Adipocyte (in vitro differentiated cells): ENCODE results near the gene PARD3B.
"Not testable (repeated sequence)": the region's sequence is repeated elsewhere in the genome, so short reads cannot be mapped to it uniquely, and the experiment has no call there.

ENCODE experiments used
- DNase-seq: peaks from one replicate; pipeline ENCODE4 v3.0.0-alpha.2; 2015; ENCODE audit warnings: low read depth
- H3K27me3 ChIP-seq: replicated peaks from 2 replicates; pipeline ENCODE4 v1.7.0; 2013; ENCODE audit warnings: mild to moderate bottlenecking, low read length, moderate library complexity; ENCODE audit not compliant: control insufficient read depth, insufficient read depth
- H3K36me3 ChIP-seq: 2 replicates; pipeline ENCODE4 v1.7.0; 2013; ENCODE audit warnings: low read length, mild to moderate bottlenecking, moderate library complexity; ENCODE audit not compliant: control insufficient read depth, insufficient read depth, severe bottlenecking
- H3K4me1 ChIP-seq: 2 replicates; pipeline ENCODE4 v1.7.0; 2013; ENCODE audit warnings: mild to moderate bottlenecking, low read length, moderate library complexity; ENCODE audit not compliant: control insufficient read depth, insufficient read depth
- H3K4me3 ChIP-seq: 2 replicates; pipeline ENCODE4 v1.7.0; 2013; ENCODE audit warnings: mild to moderate bottlenecking, low read length, moderate library complexity
- H3K9ac ChIP-seq: 2 replicates; pipeline ENCODE4 v1.7.0; 2013; ENCODE audit warnings: mild to moderate bottlenecking, low read length, moderate library complexity
- H3K9me3 ChIP-seq: 2 replicates; pipeline ENCODE4 v1.7.0; 2013; ENCODE audit warnings: mild to moderate bottlenecking, low read length, moderate library complexity; ENCODE audit not compliant: control insufficient read depth

The PARD3B gene

DNA sequence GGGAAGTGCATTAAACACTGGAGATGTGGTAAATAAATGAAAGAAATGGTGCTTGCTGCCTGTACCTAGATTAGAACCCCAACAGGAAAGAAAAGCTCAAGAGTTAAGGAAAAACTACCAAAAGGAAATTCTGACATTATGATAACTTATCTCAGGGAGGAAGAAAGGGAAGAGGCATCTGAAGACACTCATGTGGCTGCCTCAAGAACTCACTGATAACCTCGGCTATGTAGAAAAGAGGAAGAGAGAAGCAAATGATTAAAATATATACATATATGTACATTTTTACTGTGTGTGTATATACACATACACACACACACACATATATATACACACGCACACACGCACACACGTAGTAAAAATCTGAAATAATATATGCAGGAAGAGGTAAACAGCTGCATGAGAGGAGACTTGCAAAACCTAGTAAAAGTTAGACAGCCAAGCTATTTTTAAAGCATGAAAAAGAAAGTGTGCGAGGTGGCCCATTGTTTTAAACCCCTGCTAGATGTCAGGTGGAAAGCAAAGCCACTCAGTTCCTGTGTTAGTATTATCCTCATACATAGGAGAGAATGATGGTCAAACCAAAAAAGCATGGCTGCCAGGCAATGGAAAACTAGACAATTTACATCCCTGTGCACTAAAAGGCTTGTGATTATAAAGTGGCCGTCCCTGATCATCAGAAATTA, 654.0 kb downstream of the PARD3B start:
- Histone ChIP-seq H3K36me3 (no peaks in the 10 kb centered on the region), H3K4me1 (peaks cover 11% of the 10 kb centered on the region), H3K27me3 (no peaks in the 10 kb centered on the region), H3K9ac (no peak overlapping the region), H3K9me3 (no peaks in the 10 kb centered on the region), H3K4me3 (no peak overlapping the region)
- DNase-seq: no peak

DNA sequence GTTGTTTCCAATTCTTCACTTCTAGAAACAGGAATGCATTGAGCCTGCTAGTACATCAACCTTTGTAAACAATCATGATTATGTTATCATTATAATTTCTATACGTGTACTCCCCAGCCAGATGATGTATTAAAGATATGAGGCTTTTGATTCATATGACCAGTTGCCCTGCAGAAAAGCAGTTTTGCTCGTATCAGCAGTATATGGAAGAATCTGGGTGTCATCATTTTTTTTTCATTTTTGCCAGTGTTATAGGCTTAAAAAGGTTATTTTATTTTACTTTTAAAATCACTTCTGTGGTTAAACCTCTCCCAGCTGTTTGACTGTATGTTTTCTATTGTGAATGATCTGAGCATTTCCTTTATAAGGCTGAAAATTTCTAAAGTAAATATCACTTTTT, 665.2 kb downstream of the PARD3B start:
- Histone ChIP-seq H3K4me3 (no peak overlapping the region), H3K27me3 (no peaks in the 10 kb centered on the region)
- DNase-seq: no peak

DNA sequence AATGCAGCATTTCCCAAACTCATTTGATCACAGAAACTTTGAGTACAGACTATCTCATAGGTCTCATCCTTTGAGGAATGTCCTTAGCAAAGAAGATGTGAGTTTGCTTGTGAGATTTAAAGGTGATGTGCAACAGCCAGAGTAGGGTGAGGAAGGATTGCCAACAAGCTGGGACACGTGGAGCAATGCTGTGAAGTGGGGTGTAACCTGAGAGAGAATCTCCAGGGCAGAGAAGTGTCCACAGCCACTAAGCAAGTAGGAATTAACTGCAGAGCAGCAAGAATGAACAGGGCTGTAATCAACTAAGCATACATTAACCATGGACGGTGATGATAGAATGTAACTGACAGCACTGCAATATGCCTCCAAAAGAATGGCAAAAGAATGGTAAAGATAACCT, 667.1 kb downstream of the PARD3B start:
- H3K36me3 ChIP-seq: no peaks in the 10 kb centered on the region
- DNase-seq: no peak
- no peaks in the 10 kb centered on the region for H3K27me3 ChIP-seq
- no peak overlapping the region for H3K4me3 ChIP-seq
- H3K9ac ChIP-seq: no peak overlapping the region
- no peaks in the 10 kb centered on the region for H3K4me1 ChIP-seq
- no peaks in the 10 kb centered on the region for H3K9me3 ChIP-seq

More for the DNA sequence above, 665.2 kb downstream of the PARD3B start:
- H3K36me3 ChIP-seq: no peaks in the 10 kb centered on the region
- no peaks in the 10 kb centered on the region for H3K9me3 ChIP-seq
- H3K4me1 ChIP-seq: no peaks in the 10 kb centered on the region
- no peak overlapping the region for H3K9ac ChIP-seq

DNA sequence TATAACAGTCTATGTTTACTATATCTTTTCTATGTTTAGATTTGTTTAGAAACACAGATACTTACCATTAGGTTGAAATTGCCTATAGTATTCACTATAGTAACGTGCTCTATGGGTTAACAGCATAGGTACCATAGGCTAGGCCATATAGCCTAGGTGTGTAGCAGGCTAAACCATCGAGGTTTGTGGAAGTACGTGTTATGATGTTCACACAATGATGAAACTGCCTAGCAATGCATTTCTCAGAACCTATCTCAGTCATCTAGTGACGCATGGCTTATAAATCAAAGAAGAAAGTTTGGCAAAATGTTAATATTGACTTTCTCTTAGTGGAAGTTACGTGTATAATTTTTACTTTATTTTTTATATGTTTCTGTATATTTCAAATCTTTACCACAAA, 670.8 kb downstream of the PARD3B start:
- Histone ChIP-seq H3K9ac (no peak overlapping the region), H3K36me3 (no peaks in the 10 kb centered on the region), H3K9me3 (no peaks in the 10 kb centered on the region), H3K4me1 (no peaks in the 10 kb centered on the region), H3K4me3 (no peak overlapping the region), H3K27me3 (no peaks in the 10 kb centered on the region)
- no peak for DNase-seq

DNA sequence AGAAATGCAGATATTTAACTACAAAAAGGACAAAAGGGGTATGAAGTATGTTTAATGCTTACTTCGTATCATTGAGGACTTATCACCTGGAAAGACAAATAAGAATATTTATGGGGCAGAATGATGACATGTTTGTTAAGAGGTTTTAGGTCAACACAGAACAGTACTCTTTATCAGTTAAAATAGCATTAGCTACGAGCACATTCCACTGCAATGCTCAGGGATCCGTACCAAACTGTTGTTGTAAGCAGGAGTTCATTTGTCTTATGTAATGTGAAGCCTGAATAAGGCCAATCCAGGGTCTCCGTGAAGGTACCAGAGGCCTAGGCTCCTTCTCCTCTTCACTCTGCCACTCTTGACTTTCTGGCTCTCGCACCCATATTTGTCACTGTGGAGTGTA, 671.3 kb downstream of the PARD3B start:
- Histone ChIP-seq H3K9ac (no peak overlapping the region), H3K36me3 (no peaks in the 10 kb centered on the region), H3K9me3 (no peaks in the 10 kb centered on the region), H3K4me1 (no peaks in the 10 kb centered on the region), H3K27me3 (no peaks in the 10 kb centered on the region), H3K4me3 (no peak overlapping the region)
- no peak for DNase-seq

DNA sequence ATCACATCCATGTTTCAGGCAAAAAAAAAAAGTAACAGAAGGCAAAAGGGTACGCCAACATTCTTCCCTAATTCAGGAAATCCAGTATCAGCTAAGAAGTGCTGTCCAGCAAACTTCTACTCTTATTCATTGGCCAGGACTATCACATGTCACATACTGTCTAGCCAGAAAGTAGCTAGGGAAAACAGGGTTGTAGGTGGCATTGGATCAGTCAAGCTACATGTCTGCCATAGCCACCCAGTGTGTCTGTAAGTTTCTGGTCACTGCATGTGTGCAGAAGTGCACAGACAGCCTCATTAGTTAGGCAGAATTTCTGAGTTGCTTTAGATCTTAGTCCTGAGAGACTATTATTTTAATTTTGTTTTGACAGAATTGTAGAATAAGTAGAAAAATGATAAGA, 671.7 kb downstream of the PARD3B start:
- Histone ChIP-seq H3K36me3 (no peaks in the 10 kb centered on the region), H3K4me3 (no peak overlapping the region), H3K27me3 (no peaks in the 10 kb centered on the region), H3K9me3 (no peaks in the 10 kb centered on the region), H3K4me1 (no peaks in the 10 kb centered on the region), H3K9ac (no peak overlapping the region)
- DNase-seq: no peak

DNA sequence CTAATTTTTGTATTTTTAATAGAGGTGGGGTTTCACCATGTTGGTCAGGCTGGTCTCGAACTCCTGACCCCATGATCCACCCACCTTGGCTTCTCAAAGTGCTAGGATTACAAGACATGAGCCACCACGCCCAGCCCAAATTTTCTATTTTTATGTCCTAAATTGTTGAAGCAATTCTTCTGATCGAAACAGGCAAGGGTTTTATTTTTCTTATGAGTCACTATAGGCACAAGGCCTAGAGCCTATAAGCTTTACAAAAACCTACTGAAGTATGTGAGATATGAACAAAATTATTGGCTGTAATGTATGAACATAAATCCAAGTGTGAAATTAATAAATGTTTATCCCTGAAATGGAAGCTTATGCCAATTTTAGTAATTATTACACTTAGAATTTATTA, 672.8 kb downstream of the PARD3B start:
- Histone ChIP-seq H3K4me3 (no peak overlapping the region), H3K4me1 (no peaks in the 10 kb centered on the region), H3K9me3 (no peaks in the 10 kb centered on the region), H3K36me3 (no peaks in the 10 kb centered on the region), H3K9ac (no peak overlapping the region), H3K27me3 (no peaks in the 10 kb centered on the region)
- peak; percentile 71 for DNase-seq

DNA sequence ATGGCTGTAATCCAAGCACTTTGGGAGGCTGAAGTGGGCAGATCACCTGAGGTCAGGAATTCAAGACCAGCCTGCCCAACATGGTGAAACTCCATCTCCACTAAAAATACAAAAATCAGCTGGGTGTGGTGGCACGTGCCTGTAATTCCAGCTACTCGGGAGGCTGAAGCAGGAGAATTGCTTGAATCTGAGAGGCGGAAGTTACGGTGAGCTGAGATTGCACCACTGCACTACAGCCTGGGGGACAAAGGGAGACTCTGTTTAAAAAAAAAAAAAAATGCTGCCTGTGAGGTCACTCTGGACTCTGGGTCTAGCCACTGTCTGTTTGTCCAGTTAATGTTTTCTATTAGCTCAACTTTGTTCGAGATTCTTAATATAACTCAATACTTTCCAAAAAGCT, 673.5 kb downstream of the PARD3B start:
- H3K4me3 ChIP-seq, H3K9ac ChIP-seq, DNase-seq, H3K4me1 ChIP-seq, H3K27me3 ChIP-seq, H3K36me3 ChIP-seq, H3K9me3 ChIP-seq: not testable (repeated sequence)

DNA sequence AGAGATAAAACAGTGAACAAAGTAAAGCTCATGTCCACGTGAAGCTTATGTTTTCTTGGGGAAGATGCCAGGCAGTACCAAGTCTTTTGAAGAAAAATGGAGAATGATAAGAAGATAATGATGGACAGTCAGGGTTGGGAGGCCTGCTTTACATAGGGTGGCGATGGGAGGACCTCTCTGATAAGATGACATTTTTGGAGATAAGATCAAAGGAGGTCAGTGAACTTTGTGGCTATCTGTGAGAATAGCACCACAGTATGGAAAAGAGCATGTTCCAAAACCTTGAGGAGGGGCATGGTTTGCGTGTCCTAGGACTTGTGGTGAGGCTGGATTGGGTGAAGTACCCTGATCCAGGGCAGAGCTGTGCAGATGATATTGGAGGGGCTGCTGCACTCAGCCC, 675.3 kb downstream of the PARD3B start:
- H3K27me3 ChIP-seq: no peaks in the 10 kb centered on the region
- DNase-seq: no peak

DNA sequence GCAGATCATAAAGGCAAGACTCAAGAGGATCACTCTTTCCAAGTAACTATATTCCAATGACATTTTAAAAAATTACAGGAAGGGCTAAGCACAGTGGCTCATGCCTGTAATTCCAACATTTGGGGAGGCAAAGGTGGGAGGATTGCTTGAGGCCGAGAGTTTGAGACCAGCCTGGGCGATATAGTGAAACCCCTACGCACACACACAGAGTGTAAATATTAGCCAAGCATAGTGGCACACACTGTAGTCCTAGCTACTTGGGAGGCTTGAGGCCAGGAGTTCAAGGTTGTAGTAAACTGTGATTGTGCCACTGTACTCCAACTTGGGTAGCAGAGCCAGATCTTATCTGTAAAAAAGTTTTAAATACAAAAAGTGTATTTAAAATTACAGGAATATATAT, 686.8 kb downstream of the PARD3B start:
- Histone ChIP-seq H3K36me3 (peaks cover 18% of the 10 kb centered on the region), H3K27me3 (no peaks in the 10 kb centered on the region), H3K4me3 (no peak overlapping the region), H3K9ac (no peak overlapping the region), H3K9me3 (no peaks in the 10 kb centered on the region), H3K4me1 (no peaks in the 10 kb centered on the region)
- DNase-seq: no peak

More for the DNA sequence above, 675.3 kb downstream of the PARD3B start:
- peaks cover 3% of the 10 kb centered on the region for H3K9me3 ChIP-seq
- H3K4me1 ChIP-seq: no peaks in the 10 kb centered on the region
- no peak overlapping the region for H3K9ac ChIP-seq
- H3K4me3 ChIP-seq: no peak overlapping the region
- no peaks in the 10 kb centered on the region for H3K36me3 ChIP-seq

DNA sequence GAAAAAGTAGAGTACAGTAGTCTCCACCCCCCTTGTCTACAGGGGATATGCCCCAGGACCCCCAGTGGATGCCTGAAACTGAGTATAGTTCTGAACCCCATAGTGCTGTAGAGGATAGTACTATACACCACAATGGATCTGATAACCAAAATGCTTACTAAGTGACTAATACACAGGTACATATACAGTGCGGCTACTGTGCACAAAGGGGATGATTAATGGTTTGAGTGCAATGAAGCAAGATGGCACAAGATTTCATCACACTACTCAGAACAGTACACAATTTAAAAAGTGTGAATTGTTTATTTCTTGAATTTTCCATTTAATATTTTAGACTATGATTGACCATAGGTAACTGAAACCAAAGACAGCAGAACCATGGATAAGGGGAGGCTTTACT, 690.2 kb downstream of the PARD3B start:
- H3K9ac ChIP-seq: no peak overlapping the region
- peaks cover 18% of the 10 kb centered on the region for H3K36me3 ChIP-seq
- H3K4me3 ChIP-seq: no peak overlapping the region
- no peak for DNase-seq
- no peaks in the 10 kb centered on the region for H3K9me3 ChIP-seq
- H3K4me1 ChIP-seq: no peaks in the 10 kb centered on the region
- no peaks in the 10 kb centered on the region for H3K27me3 ChIP-seq

DNA sequence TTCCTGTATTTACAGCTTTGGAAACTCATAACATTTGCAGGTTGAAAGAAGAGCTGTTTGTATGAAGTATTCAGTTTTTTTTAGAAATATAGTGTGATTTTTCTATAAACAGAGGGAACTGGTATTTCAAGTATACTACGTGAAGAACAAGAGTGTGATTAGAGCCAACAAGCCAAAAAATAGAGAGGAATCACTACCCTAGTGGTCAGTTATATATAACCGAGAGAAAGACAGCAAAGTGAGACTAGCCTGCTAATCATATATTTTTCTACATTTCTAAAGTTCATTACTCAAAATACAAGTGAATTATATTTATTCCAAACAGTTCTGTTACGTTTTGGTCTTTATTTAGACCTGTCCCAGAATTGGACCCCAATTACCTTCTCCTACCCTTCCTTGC, 692.2 kb downstream of the PARD3B start:
- Histone ChIP-seq H3K4me3 (no peak overlapping the region), H3K36me3 (peaks cover 4% of the 10 kb centered on the region), H3K9ac (no peak overlapping the region), H3K9me3 (no peaks in the 10 kb centered on the region), H3K4me1 (no peaks in the 10 kb centered on the region), H3K27me3 (no peaks in the 10 kb centered on the region)
- no peak for DNase-seq
